IMR-90 (cell line): ENCODE data around the gene MDH1B.

Experiments
- BHLHE40 ChIP-seq: fragments of 150-350 bp; IDR thresholded peaks from 2 replicates; pipeline ENCODE4 v1.6.1; 2016; ENCODE audit warnings: mild to moderate bottlenecking, low read depth, low read length
- CEBPB ChIP-seq: IDR thresholded peaks from 2 replicates; pipeline ENCODE4 v1.6.1; 2012; ENCODE audit warnings: low read depth, low read length, improper control_type of control experiment
- MAFK ChIP-seq: IDR thresholded peaks from 2 replicates; pipeline ENCODE4 v1.6.1; 2012; ENCODE audit warnings: low read depth, low read length, improper control_type of control experiment
- MAZ ChIP-seq: IDR thresholded peaks from 2 replicates; pipeline ENCODE4 v1.6.1; 2012; ENCODE audit warnings: low read depth, mild to moderate bottlenecking, low read length, improper control_type of control experiment, moderate library complexity, borderline replicate concordance
- POLR2A ChIP-seq: IDR thresholded peaks from 2 replicates; pipeline ENCODE4 v1.6.1; 2012; ENCODE audit warnings: mild to moderate bottlenecking, low read depth, low read length
- RAD21 ChIP-seq: IDR thresholded peaks from 2 replicates; pipeline ENCODE4 v1.6.1; 2012; ENCODE audit warnings: low read length, improper control_type of control experiment
- RFX5 ChIP-seq: IDR thresholded peaks from 2 replicates; pipeline ENCODE4 v1.8.0; 2012; ENCODE audit warnings: low read depth, mild to moderate bottlenecking, low read length, moderate library complexity
- SMC3 ChIP-seq: fragments of 150-350 bp; IDR thresholded peaks from 2 replicates; pipeline ENCODE4 v1.6.1; 2016; ENCODE audit warnings: low read depth, mild to moderate bottlenecking, antibody characterized with exemption, low read length, moderate library complexity
- TF ChIP-seq, protein P1 (sequence below): conservative IDR thresholded peaks from 2 replicates; pipeline ENCODE4 v1.5.1; 2012; ENCODE audit warnings: mild to moderate bottlenecking, low read depth, low read length, improper control_type of control experiment

GRCh38 chr2:206802654-206803514 is 37.8 kb upstream of the MDH1B start:
- TF ChIP-seq POLR2A: no peak
- TF ChIP-seq, protein P1, sequence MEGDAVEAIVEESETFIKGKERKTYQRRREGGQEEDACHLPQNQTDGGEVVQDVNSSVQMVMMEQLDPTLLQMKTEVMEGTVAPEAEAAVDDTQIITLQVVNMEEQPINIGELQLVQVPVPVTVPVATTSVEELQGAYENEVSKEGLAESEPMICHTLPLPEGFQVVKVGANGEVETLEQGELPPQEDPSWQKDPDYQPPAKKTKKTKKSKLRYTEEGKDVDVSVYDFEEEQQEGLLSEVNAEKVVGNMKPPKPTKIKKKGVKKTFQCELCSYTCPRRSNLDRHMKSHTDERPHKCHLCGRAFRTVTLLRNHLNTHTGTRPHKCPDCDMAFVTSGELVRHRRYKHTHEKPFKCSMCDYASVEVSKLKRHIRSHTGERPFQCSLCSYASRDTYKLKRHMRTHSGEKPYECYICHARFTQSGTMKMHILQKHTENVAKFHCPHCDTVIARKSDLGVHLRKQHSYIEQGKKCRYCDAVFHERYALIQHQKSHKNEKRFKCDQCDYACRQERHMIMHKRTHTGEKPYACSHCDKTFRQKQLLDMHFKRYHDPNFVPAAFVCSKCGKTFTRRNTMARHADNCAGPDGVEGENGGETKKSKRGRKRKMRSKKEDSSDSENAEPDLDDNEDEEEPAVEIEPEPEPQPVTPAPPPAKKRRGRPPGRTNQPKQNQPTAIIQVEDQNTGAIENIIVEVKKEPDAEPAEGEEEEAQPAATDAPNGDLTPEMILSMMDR: no peak
- no peak for TF ChIP-seq CEBPB
- no peak for TF ChIP-seq MAZ
- no peak for TF ChIP-seq RAD21
- no peak for TF ChIP-seq MAFK
- TF ChIP-seq BHLHE40: no peak
- no peak for TF ChIP-seq SMC3
- TF ChIP-seq RFX5: no peak
